ENCODE results near the gene NFIA.
"Not testable (repeated sequence)": the region's sequence is repeated elsewhere in the genome, so short reads cannot be mapped to it uniquely, and the experiment has no call there.

NFIA gene

GRCh38 chr1:61254634-61255357 lies 172.4 kb downstream of the NFIA start:
- DNase-seq = peak; percentile 71

GRCh38 chr1:61255358-61255703 lies 173.0 kb downstream of the NFIA start:
- DNase-seq = no peak

GRCh38 chr1:61259379-61260148 lies 177.2 kb downstream of the NFIA start:
- DNase-seq = no peak

GRCh38 chr1:61260171-61260570 lies 177.8 kb downstream of the NFIA start:
- DNase-seq = no peak

- no peak for DNase-seq
Observed at GRCh38 chr1:61261595-61261994, 179.2 kb downstream of the NFIA start.

GRCh38 chr1:61263905-61264824 lies 181.8 kb downstream of the NFIA start:
- DNase-seq = no peak

GRCh38 chr1:61264825-61265242 lies 182.5 kb downstream of the NFIA start:
- no peak for DNase-seq

- DNase-seq = no peak
Observed at GRCh38 chr1:61265665-61266064, 183.3 kb downstream of the NFIA start.

GRCh38 chr1:61266738-61267137 lies 184.4 kb downstream of the NFIA start:
- no peak for DNase-seq

GRCh38 chr1:61268546-61269240 lies 186.3 kb downstream of the NFIA start:
- no peak for DNase-seq

GRCh38 chr1:61269602-61270001 lies 187.2 kb downstream of the NFIA start:
- DNase-seq = no peak

GRCh38 chr1:61270107-61270506 lies 187.7 kb downstream of the NFIA start:
- no peak for DNase-seq

- DNase-seq = no peak
Observed at GRCh38 chr1:61270761-61271411, 188.5 kb downstream of the NFIA start.

GRCh38 chr1:61271412-61271789 lies 189.0 kb downstream of the NFIA start:
- DNase-seq = no peak

GRCh38 chr1:61273167-61273705 lies 190.9 kb downstream of the NFIA start:
- DNase-seq = no peak

GRCh38 chr1:61273861-61274260 lies 191.5 kb downstream of the NFIA start:
- DNase-seq = no peak

- no peak for DNase-seq
Observed at GRCh38 chr1:61274939-61275338, 192.6 kb downstream of the NFIA start.

- DNase-seq = no peak
Observed at GRCh38 chr1:61276246-61276645, 193.9 kb downstream of the NFIA start.

- DNase-seq = no peak
Observed at GRCh38 chr1:61277121-61277690, 194.8 kb downstream of the NFIA start.

- not testable (repeated sequence) for DNase-seq
Observed at GRCh38 chr1:61278503-61278902, 196.1 kb downstream of the NFIA start.

- DNase-seq = no peak
Observed at GRCh38 chr1:61278966-61279365, 196.6 kb downstream of the NFIA start.

- DNase-seq = no peak
Observed at GRCh38 chr1:61279570-61279969, 197.2 kb downstream of the NFIA start.

Measured in right forelimb (tissue), 1 donor.